HCT116 (cell line): ENCODE data around the gene CTDSP1. TPM values are rescaled to one million over a fixed set of nuclear protein-coding genes. Genes with fewer than 3 reads are reported as not detected.

ENCODE experiments used
- ATAC-seq: fragments of 200-7000 bp; cut with Tn5 transposase; 2 replicates; pipeline ENCODE4 v1.9.1; 2020; ENCODE audit warnings: mild to moderate bottlenecking, moderate library complexity
- BruUV-seq: library from RNA; stranded (reverse); fragments of 400-500 nt; replicated peaks from 2 replicates; lab custom pipeline; 2021; lab: Mats Ljungman, UMichigan
- CTCF ChIA-PET: fragments of 300-600 bp; sonication (Branson Sonifier 250); formaldehyde crosslinking; loops from one replicate; lab custom pipeline; 2021; ENCODE audit warnings: antibody characterized with exemption; lab: Charles Lee
- POLR2A ChIA-PET: fragments of 300-600, 350-600 bp; sonication (Branson Sonifier 250); formaldehyde crosslinking; loops from one replicate; lab custom pipeline; 2021; ENCODE audit warnings: antibody characterized with exemption; lab: Charles Lee
- RAD21 ChIA-PET, 2 experiments: fragments of 300-600 bp; sonication (Branson Sonifier 250); formaldehyde crosslinking; loops; one replicate each; lab custom pipeline; 2023; ENCODE audit warnings: low total read pairs in 2 of 2; ENCODE audit not compliant: uncharacterized antibody in 2 of 2, unreplicated experiment in 2 of 2, low non-redundant PET in 1 of 2; lab: Charles Lee
- DNase-seq: peaks from one replicate; pipeline ENCODE4 v3.0.0-alpha.2; 2010; ENCODE audit warnings: low read depth, low spot score
- H2AFZ ChIP-seq: fragments of 200-600 bp; shearing (Covaris generic), sonication (generic); 2 replicates; pipeline ENCODE4 v1.6.1; 2017; ENCODE audit warnings: low read depth, mixed run types, mixed read lengths, antibody characterized with exemption, low read length; ENCODE audit not compliant: poor library complexity, severe bottlenecking
- H3K27ac ChIP-seq: 2 replicates; pipeline ENCODE4 v1.5.1; 2012; ENCODE audit warnings: low read depth, low read length
- H3K27me3 ChIP-seq: fragments of 200-600 bp; sonication (generic); 2 replicates; pipeline ENCODE4 v1.6.1; 2016; ENCODE audit warnings: mixed run types, low read length, mixed read lengths; ENCODE audit not compliant: insufficient read depth
- H3K36me3 ChIP-seq, 2 experiments: fragments of 200-500 bp in 1 of 2; fragments of 200-600 bp in 1 of 2; sonication (Bioruptor generic) in 1 of 2; sonication (generic) in 1 of 2; 2 replicates each; pipeline versions ENCODE4 v1.5.1 to v1.6.1; 2014 to 2016; ENCODE audit warnings: low read length in 2 of 2, inconsistent platforms in 1 of 2, mixed read lengths in 1 of 2, mixed run types in 1 of 2; ENCODE audit not compliant: insufficient read depth in 2 of 2, control insufficient read depth in 1 of 2
- H3K4me1 ChIP-seq, 2 experiments: fragments of 200-600 bp in 1 of 2; sonication (generic) in 1 of 2; 2 replicates each; pipeline versions ENCODE4 v1.5.1 to v1.6.1; 2012 to 2017; ENCODE audit warnings: low read length in 2 of 2, inconsistent platforms in 1 of 2, mild to moderate bottlenecking in 1 of 2, mixed read lengths in 1 of 2, mixed run types in 1 of 2, moderate library complexity in 1 of 2; ENCODE audit not compliant: insufficient read depth in 2 of 2, control insufficient read depth in 1 of 2
- H3K4me2 ChIP-seq: fragments of 200-600 bp; sonication (generic); 2 replicates; pipeline ENCODE4 v1.6.1; 2017; ENCODE audit warnings: mixed run types, low read length, mixed read lengths
- H3K4me3 ChIP-seq, 2 experiments: fragments of 200-600 bp in 1 of 2; sonication (generic) in 1 of 2; replicated peaks in 1 of 2; 2 replicates each; pipeline ENCODE4 v1.5.1; 2011 to 2016; ENCODE audit warnings: low read length in 2 of 2, control low read depth in 1 of 2, low read depth in 1 of 2, mild to moderate bottlenecking in 1 of 2, mixed read lengths in 1 of 2, mixed run types in 1 of 2
- H3K79me2 ChIP-seq: fragments of 200-600 bp; sonication (generic); 2 replicates; pipeline ENCODE4 v1.6.1; 2017; ENCODE audit warnings: mild to moderate bottlenecking, mixed run types, low read length, moderate library complexity, mixed read lengths; ENCODE audit not compliant: insufficient read depth
- H3K9ac ChIP-seq: fragments of 200-600 bp; sonication (generic); 2 replicates; pipeline ENCODE4 v1.6.1; 2016; ENCODE audit warnings: low read length, mixed read lengths
- H3K9me2 ChIP-seq: fragments of 200-600 bp; sonication (generic), shearing (Covaris generic); 2 replicates; pipeline ENCODE4 v1.6.1; 2017; ENCODE audit warnings: mixed run types, mild to moderate bottlenecking, moderate library complexity; ENCODE audit not compliant: insufficient read depth
- H3K9me3 ChIP-seq, 2 experiments: fragments of 200-500 bp in 1 of 2; fragments of 200-600 bp in 1 of 2; sonication (Bioruptor generic) in 1 of 2; sonication (generic) in 1 of 2; 2 replicates each; pipeline ENCODE4 v1.6.1; 2014 to 2017; ENCODE audit warnings: low read length in 2 of 2, mixed read lengths in 2 of 2, inconsistent platforms in 1 of 2, low read depth in 1 of 2, mild to moderate bottlenecking in 1 of 2, mixed run types in 1 of 2, moderate library complexity in 1 of 2; ENCODE audit not compliant: control insufficient read depth in 1 of 2, insufficient read depth in 1 of 2
- H4K20me1 ChIP-seq: fragments of 200-600 bp; sonication (generic), shearing (Covaris generic); 2 replicates; pipeline ENCODE4 v1.6.1; 2017; ENCODE audit warnings: mixed run types, mild to moderate bottlenecking, moderate library complexity; ENCODE audit not compliant: insufficient read depth
- CEBPB ChIP-seq: IDR thresholded peaks from 2 replicates; pipeline ENCODE4 v1.6.1; 2012; ENCODE audit warnings: low read depth
- POLR2AphosphoS5 ChIP-seq: IDR thresholded peaks from 2 replicates; pipeline ENCODE4 v1.6.1; 2011; ENCODE audit warnings: mild to moderate bottlenecking, low read depth, low read length, moderate library complexity
- intact Hi-C: fragments of 100-400 bp; cut with micrococcal nuclease; formaldehyde crosslinking; loops from 2 replicates; pipeline ENCODE4 v1.10.0; 2022
- total RNA-seq: library from RNA; stranded (reverse); gene quantifications from one replicate; pipeline ENCODE4 v1.2.1, GENCODE V29; 2021; ENCODE audit not compliant: unreplicated experiment
- TF ChIP-seq, protein P1 (sequence below): IDR thresholded peaks from 2 replicates; pipeline ENCODE4 v1.6.1; 2011; ENCODE audit warnings: mild to moderate bottlenecking, low read length, moderate library complexity; ENCODE audit not compliant: insufficient replicate concordance; ENCODE audit errors: extremely low read depth
- TF ChIP-seq, protein P2 (sequence below): IDR thresholded peaks from 2 replicates; pipeline ENCODE4 v1.6.1; 2012
- TF ChIP-seq, protein P3 (sequence below), 3 experiments: fragments of 200-600 bp in 1 of 3; sonication (generic) in 1 of 3; IDR thresholded peaks in 2 of 3; conservative IDR thresholded peaks in 1 of 3; 2 replicates each; pipeline ENCODE4 v1.5.1; 2012 to 2017; ENCODE audit warnings: low read depth in 2 of 3, low read length in 2 of 3, antibody characterized with exemption in 1 of 3, borderline replicate concordance in 1 of 3, control low read depth in 1 of 3, mild to moderate bottlenecking in 1 of 3, mixed read lengths in 1 of 3, mixed run types in 1 of 3, moderate library complexity in 1 of 3; ENCODE audit not compliant: insufficient read depth in 1 of 3
- TF ChIP-seq, protein P4 (sequence below): IDR thresholded peaks from 2 replicates; pipeline ENCODE4 v1.6.1; 2012

CTDSP1 gene
- total RNA-seq, 1 experiment from 2014 or later, result 90.7 TPM

DNA sequence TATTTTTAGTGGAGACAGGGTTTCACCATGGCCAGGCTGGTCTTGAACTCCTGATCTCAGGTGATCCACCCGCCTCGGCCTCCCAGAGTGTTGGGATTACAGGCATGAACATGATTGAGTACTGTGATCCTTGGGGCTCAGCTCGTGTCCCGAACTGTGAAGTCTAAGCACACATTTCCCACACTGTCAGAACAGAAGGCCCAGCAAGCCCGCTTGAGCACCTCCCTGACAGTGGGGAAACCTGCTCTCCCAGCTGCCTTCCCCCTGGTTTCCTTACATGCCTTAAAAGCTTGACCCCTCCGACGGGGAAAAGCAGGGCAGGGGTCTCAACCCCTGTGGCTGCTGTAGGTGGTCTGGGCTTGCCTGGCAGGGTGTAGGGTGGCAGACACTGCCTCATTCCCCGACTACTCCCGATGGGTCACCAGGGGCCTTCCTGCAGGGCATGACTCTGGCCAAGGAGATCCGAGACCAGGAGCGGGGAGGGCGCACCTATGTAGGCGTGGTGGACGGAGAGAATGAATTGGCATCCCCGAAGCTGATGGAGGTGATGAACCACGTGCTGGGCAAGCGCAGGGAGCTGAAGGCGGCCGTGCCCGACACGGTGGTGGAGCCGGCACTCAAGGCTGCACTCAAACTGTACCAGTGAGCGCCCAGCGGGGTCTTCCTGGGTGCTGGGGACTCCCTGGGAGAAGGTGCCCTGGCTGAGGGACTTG lies 29.3 kb downstream of the CTDSP1 start:
- Histone ChIP-seq H3K4me1 (peaks cover 0 to 3% of the 10 kb centered on the region in 2 experiments; a peak in 1 of 4 replicates), H3K9ac (no peak overlapping the region), H3K27ac (no peak overlapping the region), H3K9me2 (no peaks in the 10 kb centered on the region), H3K9me3 (no peaks in the 10 kb centered on the region), H4K20me1 (no peaks in the 10 kb centered on the region), H3K4me2 (no peak overlapping the region), H3K36me3 (no peaks in the 10 kb centered on the region), H3K27me3 (no peaks in the 10 kb centered on the region), H3K79me2 (no peaks in the 10 kb centered on the region), H3K4me3 (no peak overlapping the region), H2AFZ (no peak overlapping the region)
- ChIA-PET RAD21 (no interaction called here), POLR2A (interaction anchor here (0.7 kb wide), 1 partner anchor 36 kb away, joined by 4 read pairs; no protein-coding TSS in a partner anchor), CTCF (no interaction called here)
- no peak for ATAC-seq
- no peak for TF ChIP-seq POLR2AphosphoS5
- BruUV-seq, result no TSS peak
- DNase-seq, result no peak
- intact Hi-C loops, result no loop called here

DNA sequence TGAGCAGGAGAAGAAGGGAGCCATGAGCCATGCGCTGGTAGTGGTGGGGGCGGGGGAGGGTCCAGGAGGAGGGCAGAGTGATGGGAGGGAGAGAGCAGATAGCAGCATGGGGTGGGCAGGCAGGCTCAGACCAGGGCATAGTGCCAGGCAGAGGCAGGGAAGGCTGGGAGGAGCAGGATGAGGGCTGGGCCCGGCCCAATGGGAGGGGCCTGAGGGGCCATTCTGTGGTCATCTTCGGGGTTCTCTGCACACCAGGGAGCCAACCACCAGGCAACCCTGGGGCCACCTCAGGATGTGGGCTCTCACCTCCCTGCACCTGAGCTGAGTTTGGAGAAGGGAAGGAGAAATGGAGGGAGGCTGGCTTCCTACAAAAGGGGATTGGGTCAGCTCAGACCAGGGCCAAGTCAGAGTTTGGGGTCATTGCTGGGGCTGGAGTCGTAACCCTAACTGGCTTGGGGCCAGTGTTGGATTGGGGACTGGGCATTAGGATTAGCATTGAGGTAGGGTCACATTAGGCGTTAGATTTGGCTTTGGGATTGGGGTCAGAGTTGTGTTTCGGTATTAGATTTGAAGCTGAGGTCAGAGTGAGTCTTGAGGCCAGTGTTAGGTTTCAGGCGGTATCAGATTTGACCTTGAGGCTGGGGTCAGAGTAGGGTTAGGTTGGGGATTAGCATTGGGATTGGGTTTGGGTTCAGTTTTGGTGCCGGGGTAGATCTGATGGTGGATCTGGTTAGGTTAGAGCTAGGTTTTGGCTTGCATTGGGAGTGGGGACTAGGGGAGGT lies 30.4 kb downstream of the CTDSP1 start:
- H3K36me3 ChIP-seq, result no peaks in the 10 kb centered on the region
- no peak overlapping the region for H3K9ac ChIP-seq
- TF ChIP-seq, protein P1, sequence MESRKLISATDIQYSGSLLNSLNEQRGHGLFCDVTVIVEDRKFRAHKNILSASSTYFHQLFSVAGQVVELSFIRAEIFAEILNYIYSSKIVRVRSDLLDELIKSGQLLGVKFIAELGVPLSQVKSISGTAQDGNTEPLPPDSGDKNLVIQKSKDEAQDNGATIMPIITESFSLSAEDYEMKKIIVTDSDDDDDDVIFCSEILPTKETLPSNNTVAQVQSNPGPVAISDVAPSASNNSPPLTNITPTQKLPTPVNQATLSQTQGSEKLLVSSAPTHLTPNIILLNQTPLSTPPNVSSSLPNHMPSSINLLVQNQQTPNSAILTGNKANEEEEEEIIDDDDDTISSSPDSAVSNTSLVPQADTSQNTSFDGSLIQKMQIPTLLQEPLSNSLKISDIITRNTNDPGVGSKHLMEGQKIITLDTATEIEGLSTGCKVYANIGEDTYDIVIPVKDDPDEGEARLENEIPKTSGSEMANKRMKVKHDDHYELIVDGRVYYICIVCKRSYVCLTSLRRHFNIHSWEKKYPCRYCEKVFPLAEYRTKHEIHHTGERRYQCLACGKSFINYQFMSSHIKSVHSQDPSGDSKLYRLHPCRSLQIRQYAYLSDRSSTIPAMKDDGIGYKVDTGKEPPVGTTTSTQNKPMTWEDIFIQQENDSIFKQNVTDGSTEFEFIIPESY, result no peak
- TF ChIP-seq, protein P2, sequence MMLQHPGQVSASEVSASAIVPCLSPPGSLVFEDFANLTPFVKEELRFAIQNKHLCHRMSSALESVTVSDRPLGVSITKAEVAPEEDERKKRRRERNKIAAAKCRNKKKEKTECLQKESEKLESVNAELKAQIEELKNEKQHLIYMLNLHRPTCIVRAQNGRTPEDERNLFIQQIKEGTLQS, result no peak
- TF ChIP-seq CEBPB, result no peak
- TF ChIP-seq, protein P3, sequence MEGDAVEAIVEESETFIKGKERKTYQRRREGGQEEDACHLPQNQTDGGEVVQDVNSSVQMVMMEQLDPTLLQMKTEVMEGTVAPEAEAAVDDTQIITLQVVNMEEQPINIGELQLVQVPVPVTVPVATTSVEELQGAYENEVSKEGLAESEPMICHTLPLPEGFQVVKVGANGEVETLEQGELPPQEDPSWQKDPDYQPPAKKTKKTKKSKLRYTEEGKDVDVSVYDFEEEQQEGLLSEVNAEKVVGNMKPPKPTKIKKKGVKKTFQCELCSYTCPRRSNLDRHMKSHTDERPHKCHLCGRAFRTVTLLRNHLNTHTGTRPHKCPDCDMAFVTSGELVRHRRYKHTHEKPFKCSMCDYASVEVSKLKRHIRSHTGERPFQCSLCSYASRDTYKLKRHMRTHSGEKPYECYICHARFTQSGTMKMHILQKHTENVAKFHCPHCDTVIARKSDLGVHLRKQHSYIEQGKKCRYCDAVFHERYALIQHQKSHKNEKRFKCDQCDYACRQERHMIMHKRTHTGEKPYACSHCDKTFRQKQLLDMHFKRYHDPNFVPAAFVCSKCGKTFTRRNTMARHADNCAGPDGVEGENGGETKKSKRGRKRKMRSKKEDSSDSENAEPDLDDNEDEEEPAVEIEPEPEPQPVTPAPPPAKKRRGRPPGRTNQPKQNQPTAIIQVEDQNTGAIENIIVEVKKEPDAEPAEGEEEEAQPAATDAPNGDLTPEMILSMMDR (IDR thresholded peaks at IDR 0.05 in 2 of 3, conservative IDR thresholded peaks at IDR 0.05 in 1 of 3; ENCODE audit: borderline replicate concordance in 1 of 3, insufficient read depth in 1 of 3, low read depth in 2 of 3, low read length in 2 of 3), result no peak
- TF ChIP-seq, protein P4, sequence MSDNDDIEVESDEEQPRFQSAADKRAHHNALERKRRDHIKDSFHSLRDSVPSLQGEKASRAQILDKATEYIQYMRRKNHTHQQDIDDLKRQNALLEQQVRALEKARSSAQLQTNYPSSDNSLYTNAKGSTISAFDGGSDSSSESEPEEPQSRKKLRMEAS, result no peak
- no peaks in the 10 kb centered on the region for H3K9me3 ChIP-seq
- H3K79me2 ChIP-seq, result no peaks in the 10 kb centered on the region
- no peak overlapping the region for H3K27ac ChIP-seq
- H3K4me1 ChIP-seq, result peaks cover 0 to 3% of the 10 kb centered on the region in 2 experiments; a peak in 1 of 4 replicates
- no TSS peak for BruUV-seq
- ATAC-seq (peak; percentile 45; the same call in 1 of the 2 replicates), DNase-seq (no peak)
- RAD21 ChIA-PET, result no interaction called here
- no peaks in the 10 kb centered on the region for H3K27me3 ChIP-seq
- POLR2A ChIA-PET, result interaction anchor here (0.7 kb wide), 1 partner anchor 37 kb away, joined by 4 read pairs; no protein-coding TSS in a partner anchor
- no peak overlapping the region for H3K4me2 ChIP-seq
- no peak overlapping the region for H2AFZ ChIP-seq
- no peaks in the 10 kb centered on the region for H3K9me2 ChIP-seq
- CTCF ChIA-PET, result no interaction called here
- no peak overlapping the region for H3K4me3 ChIP-seq
- intact Hi-C loops, result no loop called here
- H4K20me1 ChIP-seq, result no peaks in the 10 kb centered on the region
